ENCODE data around the gene NAALADL1.

The NAALADL1 gene

DNA sequence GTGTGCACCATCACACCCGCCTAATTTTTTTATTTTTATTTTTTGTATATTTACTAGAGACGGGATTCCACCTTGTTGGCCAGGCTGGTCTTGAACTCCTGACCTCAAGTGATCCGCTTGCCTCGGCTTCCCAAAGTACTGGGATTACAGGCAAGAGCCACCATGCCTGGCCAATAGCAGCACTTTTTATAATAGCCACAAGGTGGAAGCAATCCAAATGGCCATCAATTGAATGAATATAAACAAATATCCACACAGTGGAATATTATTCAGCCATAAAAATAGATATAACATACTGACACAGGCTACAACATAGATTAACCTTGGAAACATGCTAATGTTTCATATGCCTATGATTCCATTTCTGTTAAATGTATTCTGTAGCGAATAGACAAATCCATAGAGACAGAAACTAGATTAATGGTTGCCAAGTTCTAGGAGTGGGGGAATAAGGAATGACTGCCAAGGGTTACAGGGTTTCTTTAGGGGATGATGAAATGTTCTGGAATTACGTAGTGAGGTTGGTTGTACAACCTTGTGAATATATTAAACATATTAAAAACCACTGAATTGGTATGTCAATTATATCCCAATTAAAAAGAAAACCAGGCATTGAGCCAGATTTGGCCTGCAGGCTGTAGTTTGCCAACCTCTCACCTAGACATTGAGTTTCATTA, 42.5 kb upstream of the NAALADL1 start:
- H3K4me3 ChIP-seq (ENCODE audit: low read length), result no peak overlapping the region
- TF ChIP-seq, protein P1, sequence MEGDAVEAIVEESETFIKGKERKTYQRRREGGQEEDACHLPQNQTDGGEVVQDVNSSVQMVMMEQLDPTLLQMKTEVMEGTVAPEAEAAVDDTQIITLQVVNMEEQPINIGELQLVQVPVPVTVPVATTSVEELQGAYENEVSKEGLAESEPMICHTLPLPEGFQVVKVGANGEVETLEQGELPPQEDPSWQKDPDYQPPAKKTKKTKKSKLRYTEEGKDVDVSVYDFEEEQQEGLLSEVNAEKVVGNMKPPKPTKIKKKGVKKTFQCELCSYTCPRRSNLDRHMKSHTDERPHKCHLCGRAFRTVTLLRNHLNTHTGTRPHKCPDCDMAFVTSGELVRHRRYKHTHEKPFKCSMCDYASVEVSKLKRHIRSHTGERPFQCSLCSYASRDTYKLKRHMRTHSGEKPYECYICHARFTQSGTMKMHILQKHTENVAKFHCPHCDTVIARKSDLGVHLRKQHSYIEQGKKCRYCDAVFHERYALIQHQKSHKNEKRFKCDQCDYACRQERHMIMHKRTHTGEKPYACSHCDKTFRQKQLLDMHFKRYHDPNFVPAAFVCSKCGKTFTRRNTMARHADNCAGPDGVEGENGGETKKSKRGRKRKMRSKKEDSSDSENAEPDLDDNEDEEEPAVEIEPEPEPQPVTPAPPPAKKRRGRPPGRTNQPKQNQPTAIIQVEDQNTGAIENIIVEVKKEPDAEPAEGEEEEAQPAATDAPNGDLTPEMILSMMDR (conservative IDR thresholded peaks at IDR 0.05; ENCODE audit: low read length), result no peak
- no peak for DNase-seq (ENCODE audit: low read depth)

DNA sequence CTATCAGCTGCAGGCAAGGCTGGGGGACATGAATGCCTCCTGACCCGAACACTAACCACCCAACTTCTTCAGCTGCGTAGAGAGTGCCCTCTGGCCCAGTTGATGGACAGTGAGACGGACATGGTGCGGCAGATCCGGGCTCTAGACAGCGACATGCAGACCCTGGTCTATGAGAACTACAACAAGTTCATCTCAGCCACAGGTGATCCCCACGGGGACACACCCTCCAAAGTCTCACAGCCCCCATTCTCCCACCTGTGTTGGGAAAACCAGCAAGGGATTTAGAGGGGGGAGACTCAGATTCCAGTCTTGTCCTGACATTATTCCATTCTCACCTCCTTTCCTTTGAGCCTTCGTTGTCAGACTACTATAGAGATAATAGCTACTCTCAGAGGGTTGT, 38.6 kb upstream of the NAALADL1 start:
- H3K4me3 ChIP-seq (ENCODE audit: low read length), result peak overlapping the region; percentile 85
- TF ChIP-seq, protein P1 (conservative IDR thresholded peaks at IDR 0.05; ENCODE audit: low read length), result no peak
- DNase-seq (ENCODE audit: low read depth), result no peak

DNA sequence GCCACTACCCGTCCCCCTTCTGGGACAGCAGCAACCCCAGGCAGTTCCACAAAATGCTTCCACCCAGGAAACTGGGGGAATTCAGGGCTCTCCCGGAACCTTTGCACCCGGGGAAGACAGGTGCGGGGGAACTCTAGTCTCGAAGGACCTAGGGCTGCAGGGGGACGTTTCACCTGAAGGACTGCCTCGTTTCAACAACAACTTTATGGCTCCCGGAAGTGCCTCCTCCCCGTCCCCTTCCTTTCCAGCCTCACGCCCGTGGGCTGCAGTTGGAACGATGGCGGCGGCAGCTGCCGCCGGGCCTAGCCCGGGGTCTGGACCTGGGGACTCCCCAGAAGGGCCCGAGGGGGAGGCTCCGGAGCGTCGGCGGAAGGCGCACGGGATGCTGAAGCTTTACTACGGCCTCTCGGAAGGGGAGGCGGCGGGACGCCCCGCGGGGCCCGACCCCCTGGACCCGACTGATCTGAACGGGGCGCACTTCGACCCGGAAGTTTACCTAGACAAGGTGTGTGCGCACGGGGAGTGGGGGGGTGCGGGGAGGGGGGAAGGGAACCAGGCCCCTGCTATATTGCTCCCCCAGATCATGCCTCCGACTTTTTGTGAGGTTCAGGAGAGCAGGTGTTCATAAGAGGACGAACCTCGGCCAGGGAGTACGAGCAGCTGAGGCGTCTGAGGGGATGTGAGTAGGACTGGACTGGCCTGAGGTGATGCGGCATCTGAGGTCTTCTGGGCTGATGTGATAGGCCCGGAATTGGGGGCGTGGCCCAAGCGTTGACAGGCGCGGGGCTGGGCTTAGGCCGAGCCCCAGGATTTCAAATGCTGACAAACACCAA, 37.8 kb upstream of the NAALADL1 start, which contains the start of gene VPS51:
TSS of gene VPS51 (plus strand) at position 241 of the 833 bp plus-strand sequence. CDS start at position 278, 37 bp downstream.
- H3K4me3 ChIP-seq (ENCODE audit: low read length), result peak within 1 kb of the TSS; percentile 85
- TF ChIP-seq, protein P1 (conservative IDR thresholded peaks at IDR 0.05; ENCODE audit: low read length), result no peak
- DNase-seq (ENCODE audit: low read depth), result peak; percentile 89

DNA sequence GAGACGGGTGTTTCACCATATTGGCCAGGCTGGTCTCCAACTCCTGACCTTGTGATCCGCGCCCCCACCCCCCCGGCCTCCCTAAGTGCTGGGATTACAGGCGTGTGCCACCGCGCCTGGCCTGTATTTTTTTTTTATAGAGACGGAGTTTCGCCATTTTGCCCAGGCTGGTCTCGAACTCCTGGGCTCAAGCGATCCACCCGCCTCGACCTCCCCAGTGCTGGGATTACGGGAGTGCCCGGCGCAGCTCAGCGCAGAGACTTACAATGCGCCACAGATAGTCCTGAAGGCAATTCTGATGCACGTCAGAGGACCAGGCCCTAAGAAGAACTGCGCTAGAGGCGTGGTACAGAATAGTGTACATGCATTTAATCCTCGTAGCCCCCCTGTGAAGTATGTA, 37.1 kb upstream of the NAALADL1 start:
- no peak for DNase-seq (ENCODE audit: low read depth)
- TF ChIP-seq, protein P1 (conservative IDR thresholded peaks at IDR 0.05; ENCODE audit: low read length), result no peak
- H3K4me3 ChIP-seq (ENCODE audit: low read length), result peak overlapping the region; percentile 85

DNA sequence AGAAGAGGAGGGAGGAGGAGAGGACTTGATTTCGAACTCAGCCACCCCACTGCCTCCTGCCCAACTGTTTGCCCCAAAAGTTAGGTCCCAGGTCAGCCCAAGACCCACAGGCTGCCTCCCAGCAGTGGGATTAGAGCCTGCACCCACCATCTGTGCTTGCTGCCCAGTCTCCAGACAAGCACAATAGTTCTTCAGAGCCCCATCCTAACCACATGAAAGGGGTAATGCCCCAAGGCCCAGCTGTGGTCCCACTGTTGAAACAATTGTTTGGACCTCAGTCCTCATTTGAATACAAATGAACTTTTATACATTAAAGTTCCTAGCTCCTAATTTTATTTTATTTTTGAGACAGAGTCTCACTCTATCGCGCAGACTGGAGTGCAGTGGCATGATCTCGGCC, 32.3 kb upstream of the NAALADL1 start:
- no peak overlapping the region for H3K4me3 ChIP-seq (ENCODE audit: low read length)
- DNase-seq (ENCODE audit: low read depth), result no peak
- TF ChIP-seq, protein P1 (conservative IDR thresholded peaks at IDR 0.05; ENCODE audit: low read length), result no peak

DNA sequence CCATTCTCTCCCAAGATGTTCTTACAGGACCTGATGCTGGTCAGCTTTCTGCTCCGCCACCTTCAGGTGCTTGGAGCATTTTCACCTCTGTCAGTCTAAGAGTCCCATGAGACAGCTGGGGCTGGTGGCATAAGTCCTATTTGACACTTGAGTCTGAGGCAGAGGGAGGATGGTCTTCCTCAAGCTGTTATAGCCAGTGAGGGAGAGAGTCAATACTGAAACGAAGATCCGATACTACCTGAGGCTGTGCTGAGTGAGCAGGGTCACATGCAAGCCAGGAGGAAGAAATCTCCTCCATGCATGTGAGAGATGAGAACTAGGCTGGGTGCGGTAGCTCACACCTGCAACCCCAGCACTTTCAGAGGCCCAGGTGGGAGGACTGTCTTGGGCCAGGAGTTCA, 31.3 kb upstream of the NAALADL1 start:
- TF ChIP-seq, protein P1 (conservative IDR thresholded peaks at IDR 0.05; ENCODE audit: low read length), result no peak
- no peak overlapping the region for H3K4me3 ChIP-seq (ENCODE audit: low read length)
- no peak for DNase-seq (ENCODE audit: low read depth)
